GM21423 (cell line): Measurements from ENCODE around the gene KARS1.
A peak's percentile ranks its signal among the peaks of the same experiment; 100 is the strongest.
"Not testable (repeated sequence)": the region's sequence is repeated elsewhere in the genome, so short reads cannot be mapped to it uniquely, and the experiment has no call there.

Experiments used
- ATAC-seq: cut with Tn5 transposase; IDR thresholded peaks from one replicate; pipeline ENCODE4 v1.9.1; 2021; ENCODE audit warnings: mild to moderate bottlenecking, moderate library complexity; ENCODE audit not compliant: unreplicated experiment

KARS1 gene

DNA sequence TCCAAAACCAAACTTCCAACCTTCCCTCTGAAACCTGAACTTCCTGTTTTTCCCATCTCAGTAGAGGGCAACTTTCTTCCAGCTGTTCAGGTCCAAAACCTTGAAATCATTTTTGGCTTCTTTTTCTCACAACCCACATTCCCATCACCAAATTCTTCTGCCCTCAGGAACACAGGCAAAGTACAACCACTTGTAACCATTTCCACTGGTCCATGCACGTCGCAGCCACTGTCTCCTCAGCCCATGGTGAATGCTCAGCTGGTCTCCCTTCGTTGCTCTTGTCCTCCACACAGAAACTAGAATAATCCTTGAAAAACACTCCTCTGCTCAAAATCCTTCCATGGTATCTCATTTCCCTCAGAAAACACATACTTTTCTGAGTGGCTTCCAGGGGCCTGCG lies 20.7 kb downstream of the KARS1 start:
- ATAC-seq = no peak

DNA sequence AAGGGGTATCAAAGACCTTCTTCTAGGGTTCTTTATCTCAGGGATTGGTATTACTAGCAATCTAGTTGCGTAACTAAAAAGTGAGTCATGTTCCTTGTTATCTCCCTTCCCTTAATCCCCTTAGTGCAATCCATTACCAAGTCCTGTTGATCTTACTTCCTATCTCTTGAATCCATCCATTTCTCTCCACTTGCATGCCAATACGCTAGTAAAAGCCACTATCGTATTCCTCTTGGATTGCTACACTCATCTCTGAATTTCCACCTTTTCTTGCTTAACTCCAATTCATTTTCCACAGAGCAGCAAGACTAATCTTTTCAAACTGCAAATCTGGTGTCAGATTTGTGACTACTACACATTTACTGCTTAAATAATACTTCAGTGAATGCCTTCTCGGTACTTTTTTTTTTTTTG lies 22.5 kb downstream of the KARS1 start:
- no peak for ATAC-seq

GRCh38 chr16:75622761-75623605 lies 24.5 kb downstream of the KARS1 start, which contains the start of gene ADAT1:
Gene ADAT1 (minus strand): TSS chr16:75623281. CDS start chr16:75620799, 2,482 bp downstream.
- peak; percentile 95 for ATAC-seq

DNA sequence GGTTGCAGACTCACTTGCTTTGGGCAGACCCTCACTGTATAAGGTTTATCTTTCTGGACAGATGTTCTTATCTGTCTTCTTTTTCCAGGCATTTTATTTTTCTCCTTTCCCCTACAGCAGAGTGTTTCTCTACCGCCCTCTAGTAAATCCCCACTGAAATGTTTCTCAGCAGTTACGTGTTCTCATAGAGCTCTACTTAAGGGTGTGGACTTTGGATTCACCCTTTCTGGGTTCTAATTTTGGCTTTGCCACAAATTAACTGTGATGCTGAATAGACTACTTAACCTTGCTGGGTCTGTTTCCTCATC lies 26.3 kb downstream of the KARS1 start:
- ATAC-seq = no peak

DNA sequence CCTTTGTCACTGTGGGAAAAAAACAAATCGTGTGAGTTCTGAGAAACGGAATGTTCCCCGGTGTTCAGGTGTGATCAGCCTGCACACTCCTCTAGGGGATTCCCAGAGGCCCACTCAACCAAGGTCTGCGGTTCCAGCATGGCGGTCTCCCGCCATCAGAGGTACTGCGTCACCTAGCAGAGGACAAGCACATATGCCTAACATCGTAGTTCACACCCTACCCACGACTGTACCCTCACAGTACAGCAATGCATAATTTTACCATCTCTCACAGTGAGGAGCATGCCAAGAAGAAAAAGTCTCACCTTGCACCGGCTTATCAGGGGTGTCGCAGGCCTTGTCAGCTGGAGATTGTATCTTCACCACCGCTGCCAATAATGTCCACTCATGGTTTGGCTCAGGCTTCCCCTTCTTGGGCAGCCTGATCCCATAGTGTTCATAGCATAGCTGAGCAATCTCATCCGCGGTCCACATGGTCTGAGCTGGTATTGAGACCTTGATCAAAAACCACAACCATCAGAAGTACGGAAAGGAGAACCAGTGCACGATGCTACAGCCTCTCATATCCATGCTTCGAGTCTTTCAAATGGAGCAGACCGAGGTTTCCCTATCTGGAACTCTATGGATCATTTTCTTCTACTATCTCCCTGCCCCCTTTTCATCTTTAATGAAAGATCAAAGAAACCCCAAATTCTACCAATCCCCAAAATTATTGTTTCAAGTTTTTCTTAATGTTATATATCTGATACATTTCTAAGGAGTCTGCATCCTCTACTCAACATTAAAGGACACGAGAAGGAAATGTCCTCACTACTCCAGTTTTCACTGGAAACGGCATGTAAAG lies 26.9 kb downstream of the KARS1 start:
- no peak for ATAC-seq

- ATAC-seq = no peak
Measured at GRCh38 chr16:75618780-75619179, 28.7 kb downstream of the KARS1 start.

- ATAC-seq = no peak
Measured at GRCh38 chr16:75617121-75617520, 30.3 kb downstream of the KARS1 start.

DNA sequence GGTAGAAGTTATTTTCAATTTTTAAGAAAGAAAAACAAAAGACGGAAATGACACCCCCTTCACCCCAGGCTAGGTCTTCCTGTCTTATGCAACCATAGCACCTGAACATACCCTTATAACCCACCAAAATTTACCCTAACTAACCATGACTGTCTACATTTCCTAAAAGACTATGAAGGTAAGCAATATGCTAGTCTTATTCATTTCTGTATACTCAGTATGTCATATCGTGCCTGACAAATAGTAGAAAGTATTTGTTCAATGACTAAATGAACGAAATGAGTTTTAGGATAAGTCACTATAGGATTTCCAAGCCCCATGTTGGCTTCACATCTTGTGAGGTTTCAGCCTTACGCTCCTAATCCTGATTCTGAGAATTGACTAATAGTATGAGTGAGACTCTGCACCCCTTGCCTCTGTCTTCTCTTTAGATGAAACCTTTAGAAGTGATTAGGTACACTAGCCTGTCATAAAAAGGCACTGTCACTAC lies 30.9 kb downstream of the KARS1 start:
- ATAC-seq = no peak

- no peak for ATAC-seq
Measured at GRCh38 chr16:75615619-75616018, 31.8 kb downstream of the KARS1 start.

DNA sequence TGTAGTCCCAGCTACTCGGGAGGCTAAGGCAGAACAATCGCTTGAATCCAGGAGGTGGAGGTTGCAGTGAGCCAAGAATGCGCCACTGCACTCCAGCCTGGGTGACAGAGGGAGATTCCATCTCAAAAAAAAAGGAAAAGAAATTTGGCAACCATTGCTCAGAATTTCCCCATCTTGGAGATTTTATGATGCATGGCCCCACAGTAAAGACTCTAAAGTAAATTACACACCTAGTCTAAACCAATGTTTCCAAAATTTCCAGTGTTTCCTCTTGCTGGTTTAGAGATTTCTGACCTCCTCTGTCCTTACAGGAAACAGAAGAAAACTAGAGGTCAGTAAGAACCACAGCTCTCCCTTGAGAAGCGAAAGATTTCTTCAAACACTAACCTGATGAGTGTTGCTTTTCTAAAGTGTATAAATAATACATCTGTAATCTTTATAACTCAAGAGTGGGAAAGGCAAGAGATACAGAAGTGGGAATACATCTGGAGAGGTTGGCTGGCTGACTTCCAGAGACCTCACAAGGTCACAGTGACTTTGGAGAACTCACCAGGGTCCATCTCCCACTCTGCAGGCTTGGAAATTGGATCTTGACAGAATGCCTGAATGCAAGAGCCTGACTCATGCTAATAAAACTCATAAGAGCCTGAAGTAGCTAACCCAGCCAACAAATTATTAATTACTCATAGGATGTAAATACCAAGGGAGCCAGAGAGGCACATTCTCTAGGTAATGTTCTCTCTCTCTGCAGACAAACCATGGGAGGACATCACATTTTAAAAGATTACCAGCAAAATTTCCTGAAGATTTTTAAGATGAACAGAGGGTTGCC lies 33.2 kb downstream of the KARS1 start:
- no peak for ATAC-seq

- ATAC-seq = no peak
Measured at GRCh38 chr16:75606507-75606906, 41.0 kb downstream of the KARS1 start.

DNA sequence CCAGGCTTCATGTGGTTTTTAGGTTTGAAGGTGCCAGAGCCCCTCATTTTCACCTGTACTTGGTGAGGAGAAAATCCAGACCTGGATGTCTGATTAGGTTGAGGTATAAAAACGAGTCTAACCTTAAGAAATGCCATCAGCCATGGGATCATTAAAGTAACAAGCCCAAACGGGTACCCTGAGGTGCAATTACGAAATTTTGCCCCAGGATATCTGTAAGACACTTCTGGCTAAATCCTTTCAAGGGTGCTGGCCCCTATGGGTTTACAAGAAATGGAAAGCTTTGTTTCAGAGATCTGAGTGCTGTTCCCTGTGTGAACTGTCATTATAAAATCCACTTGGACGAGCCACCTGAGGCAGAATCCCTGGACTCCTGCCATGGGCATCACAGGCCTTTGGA lies 44.2 kb downstream of the KARS1 start:
- no peak for ATAC-seq

DNA sequence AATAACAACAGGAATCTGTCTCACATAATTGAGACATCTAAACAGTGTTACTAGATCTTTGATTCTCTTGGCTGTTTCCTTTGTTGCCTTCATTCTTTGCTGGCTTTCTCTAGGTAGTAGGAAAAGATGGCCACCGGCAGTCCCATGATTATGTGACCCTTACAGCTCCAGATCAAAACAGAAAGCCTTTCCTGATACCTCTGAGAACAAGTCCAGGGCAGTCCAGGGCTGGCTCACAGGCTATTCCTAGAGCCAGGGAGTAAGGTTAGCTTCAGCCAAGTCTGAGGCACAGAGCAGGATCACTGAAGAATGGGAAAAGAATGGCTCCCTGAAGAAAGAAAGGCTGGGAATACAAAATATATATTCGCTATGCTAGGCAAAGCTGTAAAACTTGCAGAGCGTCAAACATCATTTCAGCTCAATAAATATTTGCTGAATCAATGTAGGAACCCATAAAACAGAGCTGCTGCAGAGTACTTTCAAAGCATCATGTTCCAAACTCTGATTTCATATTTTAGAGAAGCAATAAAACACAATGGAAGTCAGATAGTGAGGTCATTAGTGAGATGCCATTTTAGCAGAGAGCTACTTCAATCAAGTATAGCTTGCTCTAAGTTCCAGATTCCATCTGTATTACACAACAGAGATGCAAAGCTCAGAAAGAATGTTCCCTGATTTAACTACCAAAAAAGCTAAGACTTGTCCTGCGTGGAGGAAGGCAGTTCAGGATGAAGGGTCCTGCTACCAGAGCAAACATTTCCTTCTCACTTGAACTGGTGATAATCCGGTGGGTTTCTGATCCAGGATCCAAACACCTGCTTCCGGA lies 47.8 kb downstream of the KARS1 start:
- no peak for ATAC-seq

DNA sequence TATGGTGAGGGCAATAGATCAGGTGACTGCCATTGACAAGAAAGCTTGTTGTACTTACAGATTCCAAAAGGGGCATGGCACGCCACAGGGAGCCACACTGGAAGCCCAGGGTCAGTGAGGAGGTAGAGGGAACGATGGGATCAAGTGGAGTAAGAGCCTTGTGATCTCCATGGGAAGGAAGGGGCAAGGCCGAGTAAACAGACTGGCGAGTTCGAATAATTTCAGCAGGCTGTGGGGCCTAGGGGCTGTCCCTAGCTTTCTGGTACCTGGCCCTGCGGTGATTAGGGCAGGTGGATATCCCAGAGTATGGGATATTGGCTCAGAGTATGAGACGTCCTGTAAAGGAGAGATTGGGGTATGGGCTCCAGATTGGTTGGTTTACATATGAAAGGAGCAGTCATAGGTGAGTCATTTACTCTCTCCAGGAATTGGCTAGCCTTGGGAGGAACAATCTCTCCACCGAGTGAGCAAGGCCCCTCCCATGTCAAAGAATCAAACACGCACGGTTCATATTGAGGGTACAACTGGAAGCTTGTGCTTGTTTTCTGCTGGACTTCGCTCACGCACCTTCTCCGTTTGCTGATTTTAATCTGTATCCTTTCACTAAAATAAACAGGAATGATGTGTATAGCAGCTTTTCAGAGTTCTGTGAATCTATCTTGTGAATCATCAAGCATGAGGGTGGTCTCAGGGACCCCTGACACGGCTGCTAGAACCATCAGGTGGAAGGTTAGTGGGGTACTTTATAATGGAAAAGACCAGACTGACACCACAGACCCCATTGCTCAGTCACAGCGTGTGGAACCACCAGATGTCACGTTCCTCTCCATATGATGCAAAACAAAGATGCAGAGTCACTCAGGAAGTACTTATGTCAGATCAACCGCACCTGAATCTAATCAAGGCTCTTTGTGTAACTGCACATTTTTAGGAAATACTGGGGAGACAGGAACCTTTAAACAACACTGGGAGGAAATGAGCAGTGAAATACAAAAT lies 53.3 kb downstream of the KARS1 start:
- ATAC-seq = no peak

DNA sequence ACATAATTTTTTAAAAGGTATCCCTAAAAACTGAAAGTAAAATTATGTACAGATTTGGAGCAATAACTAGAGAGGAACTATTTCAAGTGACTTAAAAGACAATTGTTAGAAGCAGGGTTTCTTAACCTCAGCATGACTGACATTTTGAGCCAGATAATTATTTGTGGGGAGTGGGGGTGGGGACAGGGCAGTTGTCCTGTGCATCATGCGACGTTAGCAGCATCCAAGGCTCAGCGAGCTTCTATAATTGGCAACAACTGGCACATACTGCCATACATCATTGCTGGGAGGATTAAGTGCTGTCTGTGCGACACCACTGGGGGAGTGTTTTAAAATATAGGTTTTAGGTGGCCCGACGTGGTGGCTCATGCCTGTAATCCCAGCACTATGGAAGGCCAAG lies 54.2 kb downstream of the KARS1 start:
- no peak for ATAC-seq

DNA sequence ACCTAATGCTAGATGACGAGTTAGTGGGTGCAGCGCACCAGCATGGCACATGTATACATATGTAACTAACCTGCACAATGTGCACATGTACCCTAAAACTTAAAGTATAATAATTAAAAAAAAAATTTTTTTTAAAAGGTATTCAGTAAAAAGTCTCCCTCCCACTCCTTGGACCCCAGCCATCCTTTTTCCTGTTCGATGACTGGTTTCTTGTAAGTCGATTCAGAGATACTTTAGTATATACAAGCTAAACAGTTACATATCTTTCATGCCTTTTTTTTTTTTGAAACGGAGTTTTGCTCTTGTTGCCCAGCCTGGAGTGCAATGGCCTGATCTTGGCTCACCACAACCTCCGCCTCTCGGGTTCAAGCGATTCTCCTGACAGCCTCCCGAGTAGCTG lies 55.5 kb downstream of the KARS1 start:
- ATAC-seq = not testable (repeated sequence)

DNA sequence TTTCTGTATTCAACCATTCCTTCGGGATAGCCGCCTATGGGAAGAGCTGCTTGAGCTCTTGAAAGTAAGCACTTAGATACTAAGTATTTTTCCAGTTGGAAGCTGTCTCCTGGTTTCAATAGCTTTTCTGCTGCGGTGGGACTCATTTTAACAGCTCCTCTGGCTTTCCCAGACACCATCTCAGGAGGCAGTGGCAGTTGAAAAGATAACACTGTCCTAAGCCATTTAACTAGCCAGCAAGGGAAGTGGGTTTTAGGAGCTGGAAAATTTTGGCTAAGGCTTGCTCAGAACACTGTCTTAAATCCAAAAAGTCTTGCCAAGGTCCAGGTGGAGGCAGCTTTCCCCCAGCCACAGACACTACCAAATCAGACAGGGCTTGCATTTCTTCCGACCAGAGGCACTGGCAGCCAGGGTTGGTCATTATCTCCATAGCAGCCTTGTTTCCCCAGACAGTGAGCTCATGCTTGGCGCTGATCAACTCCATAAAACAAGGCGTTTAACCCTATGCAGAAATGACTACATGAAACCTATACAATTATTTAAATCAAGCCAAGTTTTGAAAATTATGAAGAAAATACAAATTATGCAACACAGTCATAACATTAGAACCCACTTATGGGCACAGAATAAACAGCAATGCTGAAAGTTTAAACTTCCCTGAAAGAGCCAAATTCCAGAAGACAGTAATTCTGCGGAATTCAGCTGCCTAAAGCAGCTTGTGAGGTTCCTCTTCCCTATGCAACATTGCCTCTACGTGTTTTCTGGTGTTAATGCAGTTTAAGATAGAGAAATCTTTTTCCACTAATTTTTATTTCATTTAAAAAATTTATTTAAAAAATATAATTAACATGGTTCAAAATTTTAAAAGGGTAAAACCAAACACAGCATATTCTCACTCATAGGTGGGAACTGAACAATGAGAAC lies 56.3 kb downstream of the KARS1 start:
- no peak for ATAC-seq

GRCh38 chr16:75589306-75589705 lies 58.2 kb downstream of the KARS1 start:
- ATAC-seq = no peak
